Right lobe of liver (tissue), 4 donors: Measurements from ENCODE around the gene CRISP3.

Experiments used
- CTCF ChIP-seq, 4 donors: fragments of 200-600 bp in 3 of 4; fragments of 450-650 bp in 1 of 4; IDR thresholded peaks; one replicate each; pipeline versions ENCODE4 v1.5.1 to v1.8.0; 2016 to 2022; ENCODE audit warnings: antibody characterized with exemption in 4 of 4, mild to moderate bottlenecking in 2 of 4
- POLR2A ChIP-seq: fragments of 450-650 bp; IDR thresholded peaks from one replicate; pipeline ENCODE4 v1.6.1; 2017; ENCODE audit warnings: antibody characterized with exemption, mild to moderate bottlenecking
- donor health status: DM: no; HTN: no; CAD: no.
- donor health status: DM: no; HTN: no; CAD: no.
- donor health status: DM: no; HTN: yes; CAD: no.

GRCh38 chr6:49787176-49787575 lies 43.0 kb upstream of the CRISP3 start, which contains the start of gene PGK2:
- no peak for TF ChIP-seq CTCF (IDR thresholded peaks at IDR 0.05)
- TF ChIP-seq POLR2A, result no peak
